Activated T-cell treated with anti-CD3 and anti-CD28 coated beads, Interleukin-2, amount 50 U/mL, for 72 hours (primary cell): ENCODE measurements around the gene MTIF2. TPM values are rescaled to one million over a fixed set of nuclear protein-coding genes. Genes with fewer than 3 reads are reported as not detected.
"Not testable (repeated sequence)": the region's sequence is repeated elsewhere in the genome, so short reads cannot be mapped to it uniquely, and the experiment has no call there.

Source experiments
- ATAC-seq, 2 donors: fragments of 150-1000 bp; cut with Tn5 transposase; replicated peaks in 1 of 2; 2 replicates each; pipeline ENCODE4 v1.10.0; 2021; ENCODE audit warnings: moderate library complexity in 2 of 2, mild to moderate bottlenecking in 1 of 2
- DNase-seq, 2 donors: peaks; one replicate each; pipeline ENCODE4 v3.0.0; 2021 to 2022; ENCODE audit warnings: mixed read lengths in 1 of 2
- H3K27ac Mint-ChIP-seq: one replicate; pipeline ENCODE4 v1.8.0; 2022; ENCODE audit warnings: mild to moderate bottlenecking, moderate library complexity, mixed read lengths
- H3K27me3 Mint-ChIP-seq: one replicate; pipeline ENCODE4 v1.8.0; 2022; ENCODE audit warnings: low read depth, mixed read lengths
- H3K36me3 Mint-ChIP-seq, 2 donors: one replicate each; pipeline ENCODE4 v1.8.0; 2022; ENCODE audit warnings: mixed read lengths in 2 of 2, mild to moderate bottlenecking in 1 of 2; ENCODE audit not compliant: insufficient read depth in 2 of 2
- H3K4me1 Mint-ChIP-seq: one replicate; pipeline ENCODE4 v1.8.0; 2022; ENCODE audit warnings: low read depth, mixed read lengths
- H3K4me3 Mint-ChIP-seq, 2 donors: one replicate each; pipeline ENCODE4 v1.8.0; 2022; ENCODE audit warnings: mild to moderate bottlenecking in 2 of 2, mixed read lengths in 2 of 2, moderate library complexity in 2 of 2
- H3K9me3 Mint-ChIP-seq, 2 donors: one replicate each; pipeline ENCODE4 v1.8.0; 2022; ENCODE audit warnings: mixed read lengths in 2 of 2
- total RNA-seq, 2 donors: library from RNA; stranded (reverse); gene quantifications; one replicate each; pipeline ENCODE4 v1.2.3, GENCODE V29; 2022

Gene MTIF2
- total RNA-seq, 2 donors from 2014 or later = 49.8 to 55.7 TPM

DNA sequence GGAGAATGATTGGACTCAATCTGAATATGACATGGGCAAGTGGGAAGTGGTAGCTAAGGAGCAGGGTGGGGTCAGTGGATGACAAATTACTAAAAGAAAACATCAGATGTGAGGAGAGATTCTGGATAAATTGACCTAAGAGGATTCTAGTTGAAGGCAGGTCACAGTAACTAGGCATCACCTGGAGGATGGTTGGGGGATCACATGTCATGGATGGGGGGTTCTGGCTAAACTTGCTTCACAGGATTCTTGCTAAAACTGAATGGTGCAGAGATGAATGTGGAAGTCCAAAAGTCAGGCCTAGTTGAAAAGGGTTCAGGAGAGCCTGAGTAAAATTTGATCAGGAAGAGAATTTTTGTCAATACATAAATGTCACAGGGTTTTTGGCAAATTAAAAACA, 55.2 kb downstream of the MTIF2 start:
- no peak for ATAC-seq
- H3K4me1 Mint-ChIP-seq = no peaks in the 10 kb centered on the region

DNA sequence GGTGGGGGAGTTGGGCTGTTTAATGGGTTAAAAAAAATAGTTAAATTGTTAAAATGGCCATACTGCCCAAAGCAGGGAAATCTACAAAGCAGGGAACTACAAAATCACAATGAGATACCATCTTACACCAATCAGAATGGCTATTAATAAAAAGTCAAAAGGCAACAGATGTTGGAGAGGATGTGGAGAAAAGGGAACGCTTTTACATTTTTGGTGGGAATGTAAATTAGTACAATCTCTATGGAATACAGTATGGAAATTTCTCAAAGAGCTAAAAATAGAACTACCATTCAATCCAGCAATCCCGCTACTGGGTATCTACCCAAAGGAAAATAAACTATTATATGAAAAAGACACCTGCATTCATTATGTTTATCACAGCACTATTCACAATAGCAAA, 64.1 kb downstream of the MTIF2 start:
- H3K27me3 Mint-ChIP-seq = no peaks in the 10 kb centered on the region
- no peak overlapping the region for H3K27ac Mint-ChIP-seq
- DNase-seq = no peak
- H3K4me3 Mint-ChIP-seq = no peak overlapping the region
- H3K36me3 Mint-ChIP-seq = peaks cover 14 to 20% of the 10 kb centered on the region in 2 donors
- peaks cover 2 to 7% of the 10 kb centered on the region in 2 donors for H3K9me3 Mint-ChIP-seq
- ATAC-seq = no peak
- no peaks in the 10 kb centered on the region for H3K4me1 Mint-ChIP-seq

More for the DNA sequence above, 55.2 kb downstream of the MTIF2 start:
- H3K27me3 Mint-ChIP-seq = no peaks in the 10 kb centered on the region
- no peaks in the 10 kb centered on the region for H3K9me3 Mint-ChIP-seq
- H3K4me3 Mint-ChIP-seq = no peak overlapping the region
- DNase-seq = no peak
- no peak overlapping the region for H3K27ac Mint-ChIP-seq
- peaks cover 0 to 2% of the 10 kb centered on the region in 2 donors for H3K36me3 Mint-ChIP-seq

DNA sequence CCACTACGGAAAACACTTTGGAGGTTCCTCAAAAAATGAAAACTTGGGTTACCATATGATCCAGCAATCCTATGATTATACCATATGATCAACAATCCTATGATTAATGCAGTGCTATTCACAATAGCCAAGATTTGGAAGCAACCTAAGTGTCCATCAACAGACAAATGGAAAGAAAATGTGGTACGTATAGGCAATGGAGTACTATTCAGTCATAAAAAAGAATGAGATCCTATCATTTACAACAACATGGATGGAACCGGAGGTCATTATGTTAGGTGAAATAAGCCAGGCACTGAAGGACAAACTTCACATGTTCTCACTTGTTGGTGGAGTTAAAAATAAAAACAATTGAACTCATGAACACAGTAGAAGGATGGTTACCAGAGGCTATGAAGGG, 64.5 kb downstream of the MTIF2 start:
- no peak overlapping the region for H3K27ac Mint-ChIP-seq
- no peak overlapping the region for H3K4me3 Mint-ChIP-seq
- H3K27me3 Mint-ChIP-seq = no peaks in the 10 kb centered on the region
- H3K9me3 Mint-ChIP-seq = peaks cover 2 to 10% of the 10 kb centered on the region in 2 donors
- H3K36me3 Mint-ChIP-seq = peaks cover 17 to 21% of the 10 kb centered on the region in 2 donors
- H3K4me1 Mint-ChIP-seq = no peaks in the 10 kb centered on the region
- ATAC-seq = no peak
- no peak for DNase-seq

DNA sequence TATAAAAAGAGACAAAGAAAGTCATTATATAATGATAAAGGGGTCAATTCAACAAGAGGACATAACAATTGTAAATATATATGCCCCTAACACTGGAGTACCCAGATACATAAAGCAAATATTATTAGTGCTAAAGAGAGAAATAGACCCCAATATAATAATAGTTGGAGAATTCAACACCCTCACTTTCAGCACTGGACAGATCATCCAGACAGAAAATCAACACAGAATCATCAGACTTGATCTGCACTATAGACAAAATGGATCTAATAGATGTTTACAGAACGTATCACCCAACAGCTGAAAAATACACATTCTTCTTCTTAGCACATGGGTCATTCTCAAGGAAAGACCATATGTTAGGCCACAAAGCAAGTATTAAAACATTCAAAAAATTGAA, 68.6 kb downstream of the MTIF2 start:
- H3K27ac Mint-ChIP-seq = no peak overlapping the region
- peaks cover 2 to 10% of the 10 kb centered on the region in 2 donors for H3K9me3 Mint-ChIP-seq
- no peaks in the 10 kb centered on the region for H3K4me1 Mint-ChIP-seq
- no peaks in the 10 kb centered on the region for H3K27me3 Mint-ChIP-seq
- H3K4me3 Mint-ChIP-seq = no peak overlapping the region
- DNase-seq (no peak), ATAC-seq (no peak)
- peaks cover 20 to 29% of the 10 kb centered on the region in 2 donors for H3K36me3 Mint-ChIP-seq

DNA sequence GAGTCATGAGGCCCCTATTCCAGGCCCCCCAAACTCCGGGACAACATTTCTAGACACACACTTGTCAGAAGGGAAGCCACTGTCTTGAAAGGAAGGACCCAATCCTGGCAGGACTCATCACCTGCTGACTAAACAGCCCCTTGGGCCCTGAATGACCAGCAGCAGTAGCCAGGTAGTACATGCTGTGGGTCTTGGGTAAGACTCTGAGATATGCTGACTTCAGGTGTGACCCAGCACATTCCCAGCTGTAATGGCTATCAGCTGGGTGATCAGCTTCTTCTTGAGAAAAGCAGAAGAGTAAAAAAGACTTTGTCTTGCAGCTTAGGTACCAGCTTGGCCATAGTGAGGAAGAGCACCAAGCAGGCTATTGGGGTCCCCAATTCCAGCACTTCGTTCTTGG, 72.5 kb downstream of the MTIF2 start:
- Mint-ChIP-seq H3K36me3 (peaks cover 13 to 22% of the 10 kb centered on the region in 2 donors), H3K27me3 (no peaks in the 10 kb centered on the region), H3K9me3 (peaks cover under 1 to 3% of the 10 kb centered on the region in 2 donors), H3K4me1 (no peaks in the 10 kb centered on the region), H3K27ac (no peak overlapping the region), H3K4me3 (no peak overlapping the region)
- ATAC-seq (no peak), DNase-seq (no peak)

DNA sequence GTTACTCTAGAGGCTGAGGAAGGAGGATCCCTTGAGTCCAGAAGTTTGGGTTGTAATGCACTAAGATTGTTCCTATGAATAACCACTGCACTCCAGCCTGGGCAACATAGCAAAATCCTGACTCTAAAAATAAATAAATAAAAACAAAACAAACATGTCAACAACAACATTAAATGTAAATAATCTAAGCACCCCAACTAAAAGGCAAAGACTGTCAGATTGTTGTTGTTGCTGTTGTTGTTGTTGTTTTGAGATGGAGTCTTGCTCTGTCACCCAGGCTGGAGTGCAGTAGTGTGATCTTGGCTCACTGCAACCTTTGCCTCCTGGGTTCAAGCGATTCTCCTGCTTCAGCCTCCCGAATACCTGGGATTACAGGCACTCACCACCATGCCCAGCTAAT, 77.1 kb downstream of the MTIF2 start:
- H3K27ac Mint-ChIP-seq, H3K36me3 Mint-ChIP-seq, DNase-seq, H3K4me3 Mint-ChIP-seq, H3K9me3 Mint-ChIP-seq, H3K4me1 Mint-ChIP-seq, H3K27me3 Mint-ChIP-seq, ATAC-seq: not testable (repeated sequence)

DNA sequence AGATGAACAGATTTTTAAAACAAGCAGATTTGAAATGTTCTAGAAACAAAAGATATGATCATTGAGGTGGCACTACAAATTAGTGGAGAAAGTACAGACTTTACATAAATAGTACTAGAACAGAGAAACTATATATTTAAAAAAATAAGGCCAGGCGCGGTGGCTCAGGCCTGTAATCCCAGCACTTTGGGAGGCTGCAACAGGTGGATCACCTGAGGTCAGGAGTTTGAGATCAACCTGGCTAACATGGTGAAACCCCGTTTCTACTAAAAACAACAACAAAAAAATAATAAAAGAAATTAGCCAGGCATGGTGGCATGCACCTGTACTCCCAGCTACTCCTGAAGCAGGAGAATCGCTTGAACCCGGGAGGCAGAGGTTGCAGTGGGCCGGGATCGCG, 82.2 kb downstream of the MTIF2 start:
- not testable (repeated sequence) for ATAC-seq, H3K36me3 Mint-ChIP-seq, H3K27ac Mint-ChIP-seq, H3K4me3 Mint-ChIP-seq, H3K4me1 Mint-ChIP-seq, DNase-seq, H3K9me3 Mint-ChIP-seq, H3K27me3 Mint-ChIP-seq

Other genes with a start within 250 kb of the MTIF2 start
- 10 to 100 TPM; 78.8 to 83.3 TPM for gene RTN4, start 218.8 kb downstream of the MTIF2 start, total RNA-seq
- gene CLHC1, start 36.9 kb downstream of the MTIF2 start, total RNA-seq = 10 to 100 TPM; 12.3 to 15.5 TPM
- gene RPS27A, start 36.5 kb downstream of the MTIF2 start, total RNA-seq = 1,000 to 10,000 TPM; 1,242 to 1,391 TPM
- gene CCDC88A, start 150.6 kb upstream of the MTIF2 start, total RNA-seq = 10 to 100 TPM in 1 of 2 donors, 1 to 10 TPM in 1; 9.6 to 13.8 TPM